Measurements from ENCODE around the gene SLFN12L. TPM values are rescaled to one million over a fixed set of nuclear protein-coding genes. Genes with fewer than 3 reads are reported as not detected.
A peak's percentile ranks its signal among the peaks of the same experiment; 100 is the strongest.

SLFN12L gene
- total RNA-seq, 1 experiment from 2014 or later = not detected

DNA sequence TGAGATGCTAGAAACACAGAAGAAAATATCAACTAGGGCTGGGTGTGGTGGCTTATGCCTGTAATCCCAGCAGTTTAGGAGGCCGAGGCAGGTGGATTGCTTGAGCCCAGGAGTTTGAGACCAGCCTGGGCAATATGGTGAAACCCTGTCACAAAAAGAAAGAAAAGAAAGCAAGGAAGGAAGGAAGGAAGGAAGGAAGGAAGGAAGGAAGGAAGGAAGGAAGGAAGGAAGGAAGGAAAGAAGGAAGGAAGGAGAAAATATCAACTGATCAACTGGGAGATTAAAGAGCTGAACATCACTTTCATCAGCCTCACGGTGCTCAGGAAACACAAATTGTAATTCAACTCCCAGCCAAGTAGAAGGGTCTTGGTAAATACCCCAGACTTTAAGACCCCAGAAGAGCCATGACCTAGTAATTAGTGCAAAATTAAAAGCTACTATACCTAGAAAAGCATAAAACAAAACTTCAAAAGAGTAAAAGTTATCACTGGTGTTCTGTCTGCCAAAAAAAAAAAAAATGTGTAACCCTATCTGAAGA is 61.1 kb downstream of the SLFN12L start:
- H3K9me3 ChIP-seq (ENCODE audit: control insufficient read depth, low read depth, low read length) = no peaks in the 10 kb centered on the region
- no peaks in the 10 kb centered on the region for H3K79me2 ChIP-seq (ENCODE audit: insufficient read depth, low read length)
- no peak overlapping the region for H3K18ac ChIP-seq (ENCODE audit: insufficient read length, low read depth, low read length)
- H3K14ac ChIP-seq (ENCODE audit: insufficient read depth, low read length) = no peak overlapping the region
- Mint-ChIP-seq H3K36me3 (ENCODE audit: insufficient read depth in 1 of 3, low read depth in 3 of 3) (no peaks in the 10 kb centered on the region), H3K4me1 (no peaks in the 10 kb centered on the region), H3K4me3 (no peak overlapping the region), H3K27ac (peak overlapping the region in 1 of 3 experiments; percentile 68; a peak in 2 of 7 replicates), H3K9me3 (no peaks in the 10 kb centered on the region), H3K27me3 (ENCODE audit: low read depth) (peaks cover 73% of the 10 kb centered on the region)
- no peak overlapping the region for H3K4ac ChIP-seq (ENCODE audit: low read depth, low read length)
- H3K4me1 ChIP-seq (ENCODE audit: insufficient read depth, low read length) = no peaks in the 10 kb centered on the region
- H2AK5ac ChIP-seq (ENCODE audit: insufficient read length, low read length) = no peak overlapping the region
- DNase-seq = no peak
- H2AFZ ChIP-seq (ENCODE audit: low read length) = no peak overlapping the region
- no peak overlapping the region for H4K8ac ChIP-seq (replicated peaks; ENCODE audit: insufficient read length, low read depth, low read length)
- H2BK12ac ChIP-seq (ENCODE audit: insufficient read length, low read depth, low read length) = no peak overlapping the region
- no peak overlapping the region for H3T11ph ChIP-seq (ENCODE audit: low read length)
- H3K23ac ChIP-seq (ENCODE audit: insufficient read length, low read depth, low read length) = no peak overlapping the region
- no peak overlapping the region for H2BK20ac ChIP-seq (ENCODE audit: low read depth, low read length, poor library complexity, severe bottlenecking)
- no peak overlapping the region for H2BK5ac ChIP-seq (ENCODE audit: insufficient read length, low read length)
- TF ChIP-seq, protein P1, sequence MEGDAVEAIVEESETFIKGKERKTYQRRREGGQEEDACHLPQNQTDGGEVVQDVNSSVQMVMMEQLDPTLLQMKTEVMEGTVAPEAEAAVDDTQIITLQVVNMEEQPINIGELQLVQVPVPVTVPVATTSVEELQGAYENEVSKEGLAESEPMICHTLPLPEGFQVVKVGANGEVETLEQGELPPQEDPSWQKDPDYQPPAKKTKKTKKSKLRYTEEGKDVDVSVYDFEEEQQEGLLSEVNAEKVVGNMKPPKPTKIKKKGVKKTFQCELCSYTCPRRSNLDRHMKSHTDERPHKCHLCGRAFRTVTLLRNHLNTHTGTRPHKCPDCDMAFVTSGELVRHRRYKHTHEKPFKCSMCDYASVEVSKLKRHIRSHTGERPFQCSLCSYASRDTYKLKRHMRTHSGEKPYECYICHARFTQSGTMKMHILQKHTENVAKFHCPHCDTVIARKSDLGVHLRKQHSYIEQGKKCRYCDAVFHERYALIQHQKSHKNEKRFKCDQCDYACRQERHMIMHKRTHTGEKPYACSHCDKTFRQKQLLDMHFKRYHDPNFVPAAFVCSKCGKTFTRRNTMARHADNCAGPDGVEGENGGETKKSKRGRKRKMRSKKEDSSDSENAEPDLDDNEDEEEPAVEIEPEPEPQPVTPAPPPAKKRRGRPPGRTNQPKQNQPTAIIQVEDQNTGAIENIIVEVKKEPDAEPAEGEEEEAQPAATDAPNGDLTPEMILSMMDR (conservative IDR thresholded peaks at IDR 0.05) = no peak
- no peak overlapping the region for H3K9ac ChIP-seq (ENCODE audit: extremely low read depth, insufficient read length, low read length)
- H2BK15ac ChIP-seq (ENCODE audit: low read depth, low read length) = no peak overlapping the region
- H3K27me3 ChIP-seq (ENCODE audit: insufficient read depth, low read length) = peaks cover 7% of the 10 kb centered on the region; the same call in 1 of the 2 replicates
- no peak overlapping the region for H2BK120ac ChIP-seq (ENCODE audit: low read depth, low read length, poor library complexity, severe bottlenecking)
- WGBS (ENCODE audit: extremely low coverage, insufficient read length, low lambda C conversion rate) = no CpG with 5 or more reads among the region's 2 CpGs
- H3K27ac ChIP-seq (ENCODE audit: insufficient read length, low read depth, low read length) = no peak overlapping the region
- H3K79me1 ChIP-seq (ENCODE audit: insufficient read depth, low read depth, low read length, poor library complexity, severe bottlenecking) = no peaks in the 10 kb centered on the region
- no peak overlapping the region for H4K5ac ChIP-seq (ENCODE audit: insufficient read length, low read depth, low read length)
- no peak overlapping the region for H3K56ac ChIP-seq (ENCODE audit: insufficient read length, low read depth, low read length)
- no peaks in the 10 kb centered on the region for H4K20me1 ChIP-seq (ENCODE audit: control insufficient read depth, insufficient read depth, insufficient read length)
- H3K23me2 ChIP-seq (ENCODE audit: insufficient read length, low read depth, low read length, poor library complexity, severe bottlenecking) = no peaks in the 10 kb centered on the region
- no peak overlapping the region for H4K91ac ChIP-seq (ENCODE audit: insufficient read length, low read depth, low read length)
- no peak overlapping the region for H3K4me2 ChIP-seq (ENCODE audit: insufficient read depth, insufficient read length, low read length)
